Small intestine (tissue), 7 donors: Measurements from ENCODE around the gene QRFP. TPM values are rescaled to one million over a fixed set of nuclear protein-coding genes. Genes with fewer than 3 reads are reported as not detected.
A peak's percentile ranks its signal among the peaks of the same experiment; 100 is the strongest.

Source experiments
- DNase-seq, 2 donors: peaks; one replicate each; pipeline versions ENCODE4 v3.0.0 to v3.0.0-alpha.2; 2013
- FAIRE-seq: peaks from 2 replicates; lab custom pipeline; 2012; peaks lifted over from hg19 to GRCh38; lab: Jason Lieb, UNC
- H3K27ac ChIP-seq, 3 donors: one replicate each; pipeline ENCODE4 v1.5.1; 2013; ENCODE audit warnings: low read length in 2 of 3, mild to moderate bottlenecking in 2 of 3, control low read depth in 1 of 3, inconsistent platforms in 1 of 3, low read depth in 1 of 3, moderate library complexity in 1 of 3
- H3K27me3 ChIP-seq, 3 donors: one replicate each; pipeline ENCODE4 v1.6.1; 2013; ENCODE audit warnings: low read length in 3 of 3, inconsistent platforms in 1 of 3; ENCODE audit not compliant: control insufficient read depth in 3 of 3, insufficient read depth in 3 of 3
- H3K36me3 ChIP-seq, 3 donors: one replicate each; pipeline ENCODE4 v1.6.1; 2013; ENCODE audit warnings: low read length in 3 of 3, inconsistent platforms in 1 of 3, low read depth in 1 of 3, mild to moderate bottlenecking in 1 of 3, moderate library complexity in 1 of 3; ENCODE audit not compliant: control insufficient read depth in 3 of 3, insufficient read depth in 2 of 3
- H3K4me1 ChIP-seq, 3 donors: one replicate each; pipeline ENCODE4 v1.6.1; 2013; ENCODE audit warnings: low read length in 2 of 3, inconsistent platforms in 1 of 3, low read depth in 1 of 3, mild to moderate bottlenecking in 1 of 3, moderate library complexity in 1 of 3; ENCODE audit not compliant: control insufficient read depth in 3 of 3, insufficient read depth in 2 of 3
- H3K4me3 ChIP-seq, 3 donors: one replicate each; pipeline ENCODE4 v1.5.1; 2013; ENCODE audit warnings: low read length in 3 of 3, control low read depth in 1 of 3, inconsistent platforms in 1 of 3, low read depth in 1 of 3, mild to moderate bottlenecking in 1 of 3, moderate library complexity in 1 of 3
- H3K9me3 ChIP-seq, 2 donors: one replicate each; pipeline ENCODE4 v1.6.1; 2013; ENCODE audit warnings: low read depth in 1 of 2, low read length in 1 of 2; ENCODE audit not compliant: control insufficient read depth in 2 of 2, insufficient read depth in 1 of 2
- WGBS, 3 donors: extraction: QIAGEN DNeasy Blood & Tissue Kit; methylation state at CpG; one replicate each; pipeline ENCODE4 v1.1.7; 2013; 5-methylcytosine and 5-hydroxymethylcytosine counted together
- polyA plus RNA-seq, 4 donors: library from polyadenylated mRNA; stranded (reverse) in 3 of 4; unstranded in 1 of 4; fragments of 200-250 nt in 3 of 4; fragments of 120-200 nt in 1 of 4; gene quantifications; one replicate each; pipeline versions ENCODE4 v1.2.1 to v1.2.3, GENCODE V29; 2013
- donor health status: healthy with polysubstance abuse.
- donor health status: control.
- donor health status: control.
- donor health status: Bipolar disorder and iron deficiency.
- donor health status: healthy.

QRFP gene
- polyA plus RNA-seq, 4 donors: 0.12 to 0.37 TPM; not detected in 2

DNA sequence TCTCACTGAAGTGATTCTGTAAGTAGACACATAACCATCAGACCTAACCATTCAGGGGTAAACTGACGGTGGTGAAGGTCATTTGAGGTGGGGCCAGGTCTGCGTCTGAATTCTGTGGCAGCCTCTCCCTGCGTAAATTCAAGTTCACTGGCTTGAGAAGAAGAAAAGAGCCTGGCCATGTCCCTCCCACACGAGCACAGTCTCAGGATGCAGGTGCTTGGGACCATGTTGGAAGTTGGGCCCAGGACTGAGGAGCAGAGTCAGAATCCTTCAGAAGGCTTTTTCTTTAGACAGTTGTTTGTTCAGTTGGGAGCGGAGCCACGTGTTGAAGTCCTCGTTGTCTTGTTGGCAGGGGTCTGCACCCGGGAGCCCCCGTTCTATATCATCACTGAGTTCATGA, 24.1 kb downstream of the QRFP start:
- peak overlapping the region in 1 of 3 donors; percentile 78 for H3K27ac ChIP-seq

DNA sequence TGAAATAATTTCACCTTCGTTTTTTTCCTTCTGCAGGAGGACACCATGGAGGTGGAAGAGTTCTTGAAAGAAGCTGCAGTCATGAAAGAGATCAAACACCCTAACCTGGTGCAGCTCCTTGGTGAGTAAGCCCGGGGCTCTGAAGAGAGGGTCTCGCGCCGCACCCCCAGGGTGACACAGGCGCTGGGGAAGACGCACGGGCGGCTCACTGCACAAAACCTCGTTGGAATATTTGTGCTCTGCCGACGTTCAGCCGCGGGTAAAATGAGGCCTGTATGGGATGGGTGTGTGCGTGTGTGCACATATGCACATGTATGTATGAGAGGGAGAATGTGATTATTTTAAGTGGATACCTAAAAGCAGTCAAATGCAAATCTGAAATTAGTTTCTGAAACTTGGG, 24.5 kb downstream of the QRFP start:
- no peak for FAIRE-seq

More for the DNA sequence above, 24.1 kb downstream of the QRFP start:
- Histone ChIP-seq H3K9me3 (no peaks in the 10 kb centered on the region), H3K4me3 (no peak overlapping the region), H3K36me3 (peaks cover 5 to 67% (median 22%) of the 10 kb centered on the region in 3 donors), H3K27me3 (no peaks in the 10 kb centered on the region), H3K4me1 (peaks cover 0 to 5% (median 0%) of the 10 kb centered on the region in 3 donors)
- no peak for FAIRE-seq
- WGBS, 3 donors: 31 to 65% (median 57%) methylated on average over 9 of the region's 9 CpGs
- DNase-seq: no peak

DNA sequence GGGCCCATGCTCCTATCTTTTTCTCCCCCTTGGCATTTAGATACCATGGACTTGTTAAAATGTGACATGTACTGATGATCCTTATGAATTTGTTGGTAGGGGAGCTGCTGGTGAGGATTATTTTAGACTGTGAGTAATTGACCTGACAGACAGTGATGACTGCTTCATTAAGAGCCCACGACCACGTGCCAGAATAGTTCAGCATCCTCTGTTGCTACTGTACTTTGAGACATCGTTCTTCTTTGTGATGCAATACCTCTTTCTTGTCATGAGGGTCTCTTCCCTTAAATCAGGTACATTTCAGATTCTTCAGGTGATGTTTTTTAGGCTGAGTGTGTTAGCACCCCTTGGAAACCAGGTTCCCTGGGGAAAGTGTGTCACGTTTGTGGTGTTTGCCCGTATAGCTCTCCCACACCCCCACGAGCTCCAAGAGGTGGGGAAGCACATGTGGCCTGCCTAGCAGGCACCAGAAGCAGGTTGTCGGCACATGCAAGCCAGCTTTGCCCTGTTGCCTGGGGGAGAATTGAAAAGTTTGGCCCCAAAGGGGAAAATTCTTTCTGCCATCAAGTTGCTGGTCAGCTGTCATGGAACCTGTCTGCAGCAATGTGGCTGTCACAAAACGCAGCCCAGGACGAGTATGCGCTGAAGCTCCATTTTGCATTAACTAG, 25.1 kb downstream of the QRFP start:
- Histone ChIP-seq H3K9me3 (no peaks in the 10 kb centered on the region), H3K27me3 (no peaks in the 10 kb centered on the region), H3K27ac (no peak overlapping the region), H3K4me3 (no peak overlapping the region), H3K36me3 (peaks cover 5 to 66% (median 17%) of the 10 kb centered on the region in 3 donors), H3K4me1 (peaks cover 0 to 5% (median 0%) of the 10 kb centered on the region in 3 donors)
- FAIRE-seq (no peak), DNase-seq (no peak)
- WGBS, 3 donors: 80 to 86% (median 83%) methylated on average over 10 of the region's 10 CpGs

More for the DNA sequence above, 24.5 kb downstream of the QRFP start:
- DNase-seq: no peak
- H3K9me3 ChIP-seq: no peaks in the 10 kb centered on the region
- H3K4me1 ChIP-seq: peaks cover 0 to 5% (median 0%) of the 10 kb centered on the region in 3 donors
- H3K27me3 ChIP-seq: no peaks in the 10 kb centered on the region
- 82 to 90% (median 84%) methylated on average over 15 of the region's 15 CpGs for WGBS, 3 donors
- H3K4me3 ChIP-seq: no peak overlapping the region
- peaks cover 5 to 66% (median 19%) of the 10 kb centered on the region in 3 donors for H3K36me3 ChIP-seq
- no peak overlapping the region for H3K27ac ChIP-seq

DNA sequence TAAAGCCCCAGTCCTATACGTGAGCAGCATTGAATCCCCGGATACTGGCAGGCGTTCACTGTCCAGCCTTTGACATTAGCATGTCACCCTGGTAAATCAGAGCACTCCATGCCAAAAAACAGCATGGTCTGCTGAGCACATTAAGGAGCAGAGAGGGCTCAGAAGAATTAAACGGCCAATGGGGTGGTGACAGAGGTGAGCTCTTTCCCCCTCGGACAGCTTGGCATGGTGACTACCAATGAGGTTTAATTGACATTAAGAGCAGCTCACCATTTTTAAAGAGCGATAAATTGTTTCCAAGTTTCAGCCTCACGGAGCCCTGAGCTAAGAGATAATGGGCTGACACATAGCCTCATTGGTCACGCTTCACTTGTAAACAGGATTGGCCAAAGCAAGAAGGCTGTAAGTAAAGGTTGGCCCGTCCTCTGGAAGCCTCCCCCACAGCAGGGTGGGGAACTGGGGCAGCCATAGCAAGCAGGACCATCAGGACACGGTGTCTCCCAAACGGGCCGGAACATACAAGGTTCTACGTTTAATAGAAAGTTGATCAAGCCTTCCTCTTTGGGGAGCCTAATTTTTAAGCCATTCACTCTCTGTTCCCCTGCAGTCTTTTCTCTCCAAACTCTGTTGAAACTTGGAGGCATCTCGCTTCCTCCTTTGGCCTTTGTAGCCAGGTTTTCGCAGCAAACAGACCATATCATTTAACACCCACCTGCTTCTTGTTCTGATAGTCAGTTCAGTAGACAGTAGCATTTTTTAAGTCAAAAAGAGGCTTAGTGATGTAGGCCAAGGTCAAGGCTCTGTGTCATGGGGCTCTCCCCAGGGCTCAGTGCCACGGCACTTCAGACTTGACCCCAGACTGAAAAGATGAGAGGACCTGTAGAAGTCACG, 25.9 kb downstream of the QRFP start:
- H3K36me3 ChIP-seq: peaks cover 5 to 70% (median 17%) of the 10 kb centered on the region in 3 donors
- DNase-seq (no peak), FAIRE-seq (no peak)
- no peak overlapping the region for H3K4me3 ChIP-seq
- no peak overlapping the region for H3K27ac ChIP-seq
- no peaks in the 10 kb centered on the region for H3K27me3 ChIP-seq
- 89 to 90% (median 89%) methylated on average over 17 of the region's 17 CpGs for WGBS, 3 donors
- H3K9me3 ChIP-seq: no peaks in the 10 kb centered on the region
- H3K4me1 ChIP-seq: peaks cover 0 to 5% (median 0%) of the 10 kb centered on the region in 3 donors

DNA sequence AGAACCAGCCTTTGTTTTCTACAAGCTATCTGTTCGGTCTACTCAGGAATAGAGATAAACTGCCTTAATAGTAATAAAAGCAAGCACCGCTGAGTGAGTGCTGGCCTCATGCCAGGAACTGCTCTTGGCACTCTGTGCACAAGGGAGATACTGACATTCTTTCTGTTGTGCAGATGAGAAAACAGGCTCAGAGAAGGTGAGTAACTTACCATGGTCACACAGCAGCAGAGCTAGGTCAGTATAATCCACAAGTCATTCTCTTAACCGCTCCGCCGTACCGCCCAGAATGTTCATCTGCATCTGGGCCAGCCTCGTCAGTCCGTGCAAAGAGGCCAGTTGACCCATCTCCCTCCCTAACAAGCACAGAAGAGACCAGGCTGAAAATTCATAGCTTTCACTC, 27.4 kb downstream of the QRFP start:
- peaks cover 5 to 72% (median 10%) of the 10 kb centered on the region in 3 donors for H3K36me3 ChIP-seq
- H3K9me3 ChIP-seq: no peaks in the 10 kb centered on the region
- FAIRE-seq (no peak), DNase-seq (peak; percentile 68 to 90)
- 44 to 65% (median 64%) methylated on average over 8 of the region's 8 CpGs for WGBS, 3 donors
- peaks cover 0 to 5% (median 0%) of the 10 kb centered on the region in 3 donors for H3K4me1 ChIP-seq
- no peak overlapping the region for H3K4me3 ChIP-seq
- H3K27ac ChIP-seq: no peak overlapping the region
- no peaks in the 10 kb centered on the region for H3K27me3 ChIP-seq

DNA sequence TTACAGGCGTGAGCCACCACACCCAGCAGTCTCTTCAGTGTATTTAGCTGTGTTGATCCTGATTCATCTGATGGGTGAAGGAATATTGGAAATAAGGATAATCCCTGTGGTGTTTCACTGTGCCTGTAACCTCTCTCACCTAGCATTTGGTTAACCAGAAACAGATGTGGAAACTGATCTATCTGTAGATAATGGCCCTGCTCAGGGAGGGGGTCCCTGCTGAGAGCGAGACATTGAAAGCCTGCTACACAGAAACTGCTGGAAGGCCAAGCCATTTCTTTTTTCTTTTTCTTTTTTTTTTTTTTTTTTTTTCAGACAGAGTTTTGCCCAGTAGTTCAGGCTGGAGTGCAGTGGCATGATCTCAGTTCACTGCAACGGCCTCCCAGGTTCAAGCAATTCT, 28.4 kb downstream of the QRFP start:
- Histone ChIP-seq H3K4me1 (peaks cover 0 to 7% (median 5%) of the 10 kb centered on the region in 3 donors), H3K4me3 (no peak overlapping the region), H3K27ac (no peak overlapping the region), H3K27me3 (no peaks in the 10 kb centered on the region), H3K9me3 (no peaks in the 10 kb centered on the region), H3K36me3 (peaks cover 0 to 71% (median 10%) of the 10 kb centered on the region in 3 donors)
- no peak for FAIRE-seq
- WGBS, 3 donors: 71 to 81% (median 80%) methylated on average over 3 of the region's 3 CpGs
- DNase-seq: no peak

DNA sequence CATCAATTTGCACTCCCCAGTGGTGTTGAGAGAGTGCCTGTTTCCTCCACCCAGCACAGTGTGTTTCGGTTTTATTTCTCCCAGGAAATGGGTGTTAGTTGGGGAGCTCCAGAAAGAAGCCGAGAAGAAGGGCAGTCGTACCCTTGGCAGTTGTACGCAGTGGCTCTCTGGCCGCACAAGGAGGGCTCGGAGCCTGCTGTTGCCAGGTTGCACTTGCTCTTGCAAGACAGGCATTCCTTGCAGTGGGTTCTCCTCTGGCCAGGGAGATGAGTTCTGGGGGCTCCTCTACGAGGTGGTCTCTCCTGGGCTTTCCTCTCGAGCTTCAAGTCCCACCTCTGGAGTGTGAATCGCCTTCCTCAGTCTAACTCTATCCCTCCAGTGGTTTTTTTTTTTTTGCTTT, 29.1 kb downstream of the QRFP start:
- WGBS, 3 donors: 87 to 93% (median 90%) methylated on average over 9 of the region's 9 CpGs
- Histone ChIP-seq H3K4me1 (peaks cover 0 to 14% (median 2%) of the 10 kb centered on the region in 3 donors), H3K27me3 (no peaks in the 10 kb centered on the region), H3K27ac (no peak overlapping the region), H3K36me3 (peaks cover 0 to 71% (median 6%) of the 10 kb centered on the region in 3 donors), H3K9me3 (no peaks in the 10 kb centered on the region), H3K4me3 (no peak overlapping the region)
- FAIRE-seq (no peak), DNase-seq (no peak)

DNA sequence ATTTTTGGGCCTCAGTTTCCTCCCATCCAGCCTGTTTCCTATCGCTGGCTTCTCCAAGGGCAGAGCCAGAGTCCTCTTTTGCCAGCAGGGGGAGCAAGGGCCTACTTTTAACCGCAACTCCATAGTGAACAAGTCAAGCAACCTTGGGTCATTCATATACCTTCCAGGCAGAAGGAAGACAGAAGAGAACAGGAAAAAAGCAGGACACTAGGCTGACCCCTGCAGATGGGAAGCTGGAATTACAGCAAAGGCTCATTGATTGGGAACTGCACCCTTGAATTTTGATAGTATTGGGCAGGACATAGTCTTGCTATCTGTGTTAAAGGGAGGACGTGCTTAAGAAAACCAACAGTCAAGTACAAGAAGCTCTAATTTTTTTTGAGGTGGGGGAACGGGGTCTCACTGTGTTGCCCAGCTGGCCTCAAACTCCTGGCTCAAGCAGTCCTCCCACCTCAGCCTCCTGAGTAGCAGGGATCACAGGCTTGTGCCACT, 30.1 kb downstream of the QRFP start:
- Histone ChIP-seq H3K27ac (no peak overlapping the region), H3K36me3 (peaks cover 0 to 64% (median 4%) of the 10 kb centered on the region in 3 donors), H3K4me3 (no peak overlapping the region), H3K9me3 (no peaks in the 10 kb centered on the region), H3K27me3 (no peaks in the 10 kb centered on the region), H3K4me1 (peaks cover 0 to 14% (median 0%) of the 10 kb centered on the region in 3 donors)
- DNase-seq (peak; percentile 90 to 93), FAIRE-seq (no peak)
- 33 to 43% (median 43%) methylated on average over 4 of the region's 4 CpGs for WGBS, 3 donors
